Suprapubic skin (tissue), 3 donors: ENCODE data around the gene ROR2.

Source experiments
- CTCF ChIP-seq, 2 donors: fragments of 200-600 bp in 1 of 2; fragments of 450-650 bp in 1 of 2; sonication (generic) in 1 of 2; IDR thresholded peaks; one replicate each; pipeline ENCODE4 v1.5.1; 2016 to 2019; ENCODE audit warnings: antibody characterized with exemption in 2 of 2, mild to moderate bottlenecking in 1 of 2, moderate library complexity in 1 of 2
- POLR2AphosphoS5 ChIP-seq, 3 donors: sonication (generic); formaldehyde crosslinking; IDR thresholded peaks; one replicate each; pipeline ENCODE4 v1.6.1; 2017; ENCODE audit warnings: antibody characterized with exemption in 3 of 3

GRCh38 chr9:91677331-91677730 lies 272.7 kb downstream of the ROR2 start:
- TF ChIP-seq POLR2AphosphoS5 (IDR thresholded peaks at IDR 0.05) (no peak), CTCF (IDR thresholded peaks at IDR 0.05) (no peak)
